Measurements from ENCODE around the gene KRT73. TPM values are rescaled to one million over a fixed set of nuclear protein-coding genes. Genes with fewer than 3 reads are reported as not detected.

The KRT73 gene
- total RNA-seq, 1 donor from 2014 or later: not detected

GRCh38 chr12:52622349-52622748 lies 4.0 kb upstream of the KRT73 start:
- no peak for DNase-seq (ENCODE audit: low read depth)

- no peak for DNase-seq (ENCODE audit: low read depth)
Measured at GRCh38 chr12:52618866-52619265, 507 bp upstream of the KRT73 start.

- DNase-seq (ENCODE audit: low read depth): no peak
Measured at GRCh38 chr12:52617403-52617785, 965 bp downstream of the KRT73 start.

GRCh38 chr12:52616680-52617402 lies 1.5 kb downstream of the KRT73 start:
- no peak for DNase-seq (ENCODE audit: low read depth)

- DNase-seq (ENCODE audit: low read depth): no peak
Measured at GRCh38 chr12:52615912-52616311, 2.4 kb downstream of the KRT73 start.

GRCh38 chr12:52615208-52615868 lies 3.0 kb downstream of the KRT73 start:
- DNase-seq (ENCODE audit: low read depth): no peak

- no peak for DNase-seq (ENCODE audit: low read depth)
Measured at GRCh38 chr12:52614381-52615207, 3.8 kb downstream of the KRT73 start.

GRCh38 chr12:52613384-52614030 lies 4.9 kb downstream of the KRT73 start:
- DNase-seq (ENCODE audit: low read depth): no peak

GRCh38 chr12:52612431-52613383 lies 5.7 kb downstream of the KRT73 start:
- DNase-seq (ENCODE audit: low read depth): no peak

GRCh38 chr12:52611080-52611468 lies 7.3 kb downstream of the KRT73 start:
- no peak for DNase-seq (ENCODE audit: low read depth)

GRCh38 chr12:52608826-52609630 lies 9.3 kb downstream of the KRT73 start:
- no peak for DNase-seq (ENCODE audit: low read depth)

- no peak for DNase-seq (ENCODE audit: low read depth)
Measured at GRCh38 chr12:52608161-52608560, 10.2 kb downstream of the KRT73 start.

- DNase-seq (ENCODE audit: low read depth): no peak
Measured at GRCh38 chr12:52607314-52607713, 11.0 kb downstream of the KRT73 start.

GRCh38 chr12:52606581-52607218 lies 11.7 kb downstream of the KRT73 start:
- DNase-seq (ENCODE audit: low read depth): no peak

GRCh38 chr12:52606096-52606495 lies 12.3 kb downstream of the KRT73 start:
- DNase-seq (ENCODE audit: low read depth): no peak

- no peak for DNase-seq (ENCODE audit: low read depth)
Measured at GRCh38 chr12:52605542-52605941, 12.8 kb downstream of the KRT73 start.

GRCh38 chr12:52604859-52605258 lies 13.5 kb downstream of the KRT73 start:
- no peak for DNase-seq (ENCODE audit: low read depth)

GRCh38 chr12:52603314-52603713 lies 15.0 kb downstream of the KRT73 start:
- no peak for DNase-seq (ENCODE audit: low read depth)

- no peak for DNase-seq (ENCODE audit: low read depth)
Measured at GRCh38 chr12:52602552-52602951, 15.8 kb downstream of the KRT73 start.

- DNase-seq (ENCODE audit: low read depth): no peak
Measured at GRCh38 chr12:52601671-52602070, 16.7 kb downstream of the KRT73 start.
